HG02763 (cell line): Measurements from ENCODE around the gene SMC4.

Experiments used
- ATAC-seq: cut with Tn5 transposase; IDR thresholded peaks from one replicate; pipeline ENCODE4 v1.9.1; 2021; ENCODE audit warnings: mild to moderate bottlenecking, moderate library complexity; ENCODE audit not compliant: unreplicated experiment

The SMC4 gene

DNA sequence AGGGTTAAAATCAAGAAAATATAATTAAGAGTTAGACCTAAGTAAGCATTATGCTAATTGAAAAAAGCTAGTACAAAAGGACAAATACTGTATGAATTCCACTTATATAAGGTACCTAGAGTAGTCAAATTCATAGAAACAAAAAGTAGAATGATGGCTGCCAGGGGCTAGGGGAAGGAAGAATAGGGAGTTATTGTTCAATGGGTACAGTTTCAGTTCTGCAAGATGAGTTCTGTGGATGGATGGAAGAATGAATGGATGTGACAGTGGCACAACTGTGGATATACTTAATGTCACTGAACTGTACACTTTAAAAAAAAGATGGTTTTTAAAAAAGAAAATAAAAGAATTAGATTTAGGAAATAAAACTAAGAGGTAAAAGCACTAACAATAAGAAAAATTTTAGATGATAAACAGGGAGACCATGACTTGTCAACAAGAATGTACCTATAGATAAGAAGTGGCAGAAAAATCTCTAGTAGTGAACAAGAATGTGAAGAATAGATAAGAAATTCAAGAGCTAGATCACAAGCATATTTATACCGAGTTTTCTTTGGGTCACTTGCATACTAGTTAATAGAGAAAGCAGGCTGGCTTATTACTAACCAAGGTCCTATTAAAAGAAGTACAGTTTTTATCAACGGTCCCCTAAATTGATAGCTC, 6.0 kb upstream of the SMC4 start:
- no peak for ATAC-seq

DNA sequence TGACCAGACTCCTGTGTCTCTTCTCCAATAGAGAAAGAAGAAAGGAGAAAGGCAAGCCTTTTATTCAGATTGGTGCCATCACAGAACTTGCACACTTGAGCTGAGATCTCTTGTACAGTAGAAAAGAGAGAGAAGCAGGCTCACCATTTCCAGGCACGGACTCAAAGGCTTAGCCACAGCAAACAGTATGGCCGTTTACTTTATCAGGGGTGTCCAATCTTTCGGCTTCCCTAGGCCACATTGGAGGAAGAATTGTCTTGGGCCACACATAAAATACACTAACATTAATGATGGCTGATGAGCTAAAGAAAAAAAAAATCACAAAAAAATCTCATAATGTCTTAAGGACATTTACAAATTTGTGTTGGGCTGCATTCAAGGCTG, 5.4 kb upstream of the SMC4 start:
- no peak for ATAC-seq

DNA sequence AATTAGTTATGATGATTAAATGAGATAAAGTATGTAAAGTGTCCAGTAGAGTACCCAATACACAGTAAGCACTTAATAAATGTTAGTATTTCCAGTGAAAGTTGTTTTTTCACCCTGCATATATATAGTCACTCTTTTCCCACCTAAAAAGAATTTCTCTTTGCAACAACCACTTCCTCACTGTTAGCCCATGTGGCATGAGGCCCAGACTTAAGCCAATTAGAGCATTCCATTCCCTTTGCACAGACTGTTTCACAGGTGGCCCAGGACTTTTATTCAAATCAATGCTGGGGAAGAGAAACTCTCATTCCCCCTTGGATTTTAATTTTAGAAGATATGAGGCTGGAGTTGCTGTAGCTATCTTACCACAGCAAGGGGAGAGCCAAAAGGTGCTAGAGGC, 4.2 kb upstream of the SMC4 start:
- no peak for ATAC-seq

DNA sequence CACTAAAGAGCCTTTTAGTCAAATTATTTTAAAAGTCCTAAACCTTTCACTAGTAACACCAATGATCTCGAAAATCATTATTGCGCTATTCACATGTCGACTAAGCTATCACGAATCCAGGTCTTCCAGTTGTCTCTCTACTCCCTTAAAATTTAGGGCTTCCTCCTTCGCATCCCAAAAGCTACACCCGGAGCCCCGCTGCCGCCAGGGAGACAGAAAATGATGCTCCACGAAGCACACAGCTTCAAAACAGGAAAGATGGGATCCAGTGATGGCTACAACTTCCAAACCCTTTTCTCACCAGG, 678 bp upstream of the SMC4 start:
- ATAC-seq = no peak

DNA sequence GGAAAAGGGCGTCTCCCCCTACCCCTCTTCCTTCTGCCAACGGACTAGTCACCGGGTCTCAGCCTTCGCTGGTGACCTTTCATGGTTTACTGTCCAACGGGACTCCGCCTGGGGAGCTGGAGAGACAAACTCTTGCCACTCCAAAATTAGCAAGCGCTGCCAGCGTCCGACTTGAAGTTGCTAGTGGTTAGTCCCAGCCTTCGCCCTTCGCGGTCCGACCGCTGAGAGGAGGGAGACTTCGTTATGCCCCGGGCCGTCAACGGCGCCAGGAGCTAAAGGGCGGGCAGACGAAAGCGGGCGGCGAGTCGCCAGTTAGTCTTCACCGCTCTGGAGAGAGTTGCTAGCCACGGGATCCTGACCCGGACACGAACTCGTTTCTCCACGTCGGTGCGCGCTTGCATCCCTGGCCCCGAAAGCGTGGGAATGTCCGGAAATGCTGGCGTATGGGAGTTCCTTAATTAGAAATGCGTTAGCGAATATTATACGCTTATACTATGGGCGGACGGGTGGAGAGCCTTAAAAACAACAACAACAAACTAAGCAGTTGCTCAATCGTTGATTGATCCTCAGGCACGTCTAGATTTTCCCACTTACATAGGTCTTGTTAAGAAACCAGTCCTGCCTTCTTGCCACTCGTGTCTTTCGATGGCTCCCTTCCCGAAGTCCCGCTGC, 716 bp downstream of the SMC4 start:
- peak; percentile 7 for ATAC-seq

DNA sequence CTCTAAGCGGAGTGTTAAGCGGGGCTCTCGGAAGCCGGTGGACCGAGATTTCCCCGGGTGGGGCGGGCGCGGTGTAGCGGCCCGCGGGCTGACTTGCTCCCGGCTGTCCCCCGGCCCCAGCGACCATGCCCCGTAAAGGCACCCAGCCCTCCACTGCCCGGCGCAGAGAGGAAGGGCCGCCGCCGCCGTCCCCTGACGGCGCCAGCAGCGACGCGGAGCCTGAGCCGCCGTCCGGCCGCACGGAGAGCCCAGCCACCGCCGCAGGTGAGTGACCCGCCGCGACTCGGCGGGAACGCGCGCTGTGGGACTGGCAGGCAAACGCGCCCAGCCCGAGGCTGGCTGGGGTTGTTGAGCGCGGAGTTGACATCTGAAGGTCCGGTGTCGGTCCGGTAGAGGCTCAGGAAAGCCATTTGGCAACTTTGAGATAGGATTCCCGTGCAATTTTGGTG, 1.3 kb downstream of the SMC4 start:
- no peak for ATAC-seq

DNA sequence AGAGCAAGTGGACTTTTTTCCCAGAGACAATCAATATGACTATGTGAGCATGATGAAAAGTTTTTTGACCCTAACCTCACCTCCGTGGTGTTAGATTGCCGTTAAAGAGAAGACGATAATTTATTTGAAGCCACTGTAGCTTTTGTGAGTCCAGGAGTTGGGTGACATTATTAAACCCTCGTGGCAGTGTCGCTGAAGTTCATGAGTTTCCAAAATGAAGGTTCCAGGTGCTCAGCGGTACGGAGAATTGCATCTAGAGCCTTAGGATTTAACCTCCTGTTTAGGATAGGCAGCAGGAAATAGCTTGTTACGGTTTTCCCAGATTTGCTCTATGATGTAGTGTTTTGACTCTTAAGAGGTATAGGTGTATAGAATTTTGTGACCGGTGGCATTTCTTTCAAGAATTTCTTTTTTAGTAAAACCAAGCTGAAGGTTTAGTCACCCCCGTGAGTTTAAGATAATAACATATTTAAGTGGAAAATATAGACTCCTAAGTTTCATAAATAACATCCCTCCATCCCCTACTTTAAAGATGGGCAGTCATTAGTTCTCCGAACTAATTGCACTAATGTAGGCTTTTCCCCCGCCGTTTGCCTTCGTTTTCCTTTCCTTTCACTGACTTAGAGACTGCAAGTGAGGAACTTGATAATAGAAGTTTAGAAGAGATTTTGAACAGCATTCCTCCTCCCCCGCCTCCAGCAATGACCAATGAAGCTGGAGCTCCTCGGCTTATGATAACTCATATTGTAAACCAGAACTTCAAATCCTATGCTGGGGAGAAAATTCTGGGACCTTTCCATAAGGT, 2.0 kb downstream of the SMC4 start:
- no peak for ATAC-seq

GRCh38 chr3:160402221-160403027, 3.0 kb downstream of the SMC4 start:
- no peak for ATAC-seq

- ATAC-seq = no peak
Measured at GRCh38 chr3:160403028-160403545, 3.6 kb downstream of the SMC4 start.

GRCh38 chr3:160403796-160404470, 4.5 kb downstream of the SMC4 start:
- no peak for ATAC-seq

DNA sequence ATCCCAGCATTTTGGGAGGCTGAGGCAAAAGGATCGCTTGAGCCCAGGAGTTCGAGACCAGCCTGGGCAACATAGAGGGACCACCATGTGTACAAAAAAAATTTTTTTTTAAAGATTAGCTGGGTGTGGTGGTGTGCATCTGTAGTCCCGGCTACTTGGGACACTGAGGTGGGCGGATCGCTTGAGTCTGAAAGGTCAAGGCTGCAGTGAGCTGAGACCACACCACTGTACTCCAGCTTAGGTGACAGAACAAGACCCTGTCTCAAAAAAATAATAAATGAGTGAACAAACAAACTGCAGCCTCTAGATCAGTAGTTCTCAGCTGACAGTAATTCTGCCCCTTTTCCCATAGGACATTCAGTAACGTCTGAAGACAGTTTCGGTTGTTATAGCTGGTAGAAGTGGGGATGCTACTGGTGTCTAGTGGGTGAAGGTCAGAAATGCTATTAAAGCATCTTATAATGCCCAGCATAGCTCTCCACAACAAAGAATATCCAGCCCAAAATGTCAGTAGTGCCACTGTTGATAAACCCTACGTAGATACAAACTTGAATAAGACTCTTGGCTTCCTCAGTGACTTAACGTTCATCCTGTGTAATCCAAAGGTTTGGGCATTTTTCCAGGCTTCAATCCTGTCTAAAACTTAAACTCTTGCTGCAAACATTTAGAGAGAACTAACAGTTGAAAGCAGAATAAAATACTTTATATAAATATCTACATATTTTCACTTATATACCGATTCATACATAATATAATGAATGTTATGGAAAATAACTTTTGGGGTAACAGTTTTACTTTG, 10.6 kb downstream of the SMC4 start:
- ATAC-seq = no peak

GRCh38 chr3:160412477-160412876, 13.0 kb downstream of the SMC4 start:
- no peak for ATAC-seq

GRCh38 chr3:160413613-160414248, 14.3 kb downstream of the SMC4 start:
- ATAC-seq = no peak

DNA sequence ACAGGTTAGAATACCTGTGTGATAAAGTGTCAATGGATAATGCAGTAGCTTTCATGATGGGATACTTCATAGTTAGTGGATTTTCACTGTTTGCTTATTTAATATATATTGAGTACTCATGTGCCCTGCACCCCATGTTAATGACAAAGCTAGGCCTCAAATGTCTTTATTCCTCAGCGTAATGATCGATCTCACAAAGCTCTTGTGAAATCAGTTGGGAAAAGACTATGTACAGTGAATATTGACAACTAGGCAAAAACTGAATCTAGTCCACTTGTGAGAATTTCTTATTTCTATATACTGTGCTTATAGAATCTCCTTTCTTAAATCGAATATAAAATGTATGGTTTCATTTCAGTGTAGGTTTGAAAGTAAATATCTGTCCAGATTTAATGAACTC, 17.9 kb downstream of the SMC4 start:
- ATAC-seq = no peak

- no peak for ATAC-seq
Measured at GRCh38 chr3:160427832-160428424, 28.5 kb downstream of the SMC4 start.

GRCh38 chr3:160434071-160434470, 34.6 kb downstream of the SMC4 start:
- ATAC-seq = no peak

GRCh38 chr3:160435095-160435494, 35.6 kb downstream of the SMC4 start:
- no peak for ATAC-seq

DNA sequence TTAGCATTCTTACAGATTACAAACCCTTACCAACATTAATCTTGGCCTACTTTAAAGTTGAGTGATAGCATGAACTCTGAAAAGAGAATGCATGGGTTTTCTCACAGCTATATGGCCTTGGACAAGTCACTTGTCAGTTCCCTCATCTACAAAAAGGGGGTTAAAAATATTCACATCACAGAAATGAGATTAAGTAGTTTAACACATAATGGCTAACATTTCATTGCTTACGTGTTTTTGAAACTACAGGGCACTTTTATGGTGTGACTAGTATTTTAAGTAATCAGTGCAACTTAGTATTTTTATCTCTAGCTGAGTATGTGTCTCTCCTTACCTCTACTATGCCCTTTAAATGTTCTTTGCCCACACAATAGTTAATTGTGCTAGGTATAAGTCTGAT, 36.3 kb downstream of the SMC4 start:
- no peak for ATAC-seq

DNA sequence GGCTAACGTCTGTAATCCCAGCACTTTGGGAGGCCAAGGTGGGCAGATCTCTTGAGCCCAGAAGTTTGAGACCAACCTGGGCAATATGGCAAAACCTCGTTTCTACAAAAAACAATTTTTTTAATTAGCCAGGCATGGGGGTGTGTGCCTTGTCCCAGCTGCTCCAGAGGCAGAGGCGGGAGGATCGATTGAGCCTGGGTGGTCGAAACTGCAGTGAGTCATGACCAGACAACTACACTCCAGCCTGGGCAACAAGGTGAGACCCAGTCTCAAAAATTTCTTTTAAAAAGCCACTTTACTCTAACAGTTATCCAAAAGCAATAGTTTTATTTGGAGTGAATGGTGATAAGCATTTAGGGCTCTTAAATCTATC, 37.6 kb downstream of the SMC4 start:
- no peak for ATAC-seq
